SK-N-SH treated with all-trans-retinoic acid at 6 μM for 48 hours (cell line): Measurements from ENCODE around the gene MAST1.

Source experiments
- ARNTL ChIP-seq: fragments of 450-650 bp; formaldehyde crosslinking; IDR thresholded peaks from 2 replicates; pipeline ENCODE4 v1.5.0; 2020; ENCODE audit warnings: low read depth, mild to moderate bottlenecking, moderate library complexity, borderline replicate concordance
- ISL1 ChIP-seq: fragments of 250-450 bp; sonication (Bioruptor Pico); IDR thresholded peaks from 2 replicates; pipeline ENCODE4 v2.1.2; 2022; ENCODE audit warnings: mild to moderate bottlenecking, moderate library complexity
- TOX ChIP-seq: fragments of 250-450 bp; sonication (Bioruptor Pico); IDR thresholded peaks from 2 replicates; pipeline ENCODE4 v1.8.0; 2021; ENCODE audit warnings: mild to moderate bottlenecking, moderate library complexity, borderline replicate concordance
- ZNF565 ChIP-seq: fragments of 450-650 bp; formaldehyde crosslinking; conservative IDR thresholded peaks from 2 replicates; pipeline ENCODE4 v1.5.0; 2020; ENCODE audit warnings: low read depth, mild to moderate bottlenecking, moderate library complexity
- ZNF8 ChIP-seq: fragments of 450-650 bp; formaldehyde crosslinking; IDR thresholded peaks from 2 replicates; pipeline ENCODE4 v1.5.0; 2020; ENCODE audit warnings: mild to moderate bottlenecking, moderate library complexity
- TF ChIP-seq, protein P1 (sequence below): fragments of 250-450 bp; sonication (Bioruptor Pico); IDR thresholded peaks from 2 replicates; pipeline ENCODE4 v1.8.0; 2020; ENCODE audit warnings: mild to moderate bottlenecking, moderate library complexity, borderline replicate concordance
- TF ChIP-seq, protein P2 (sequence below): fragments of 250-450 bp; sonication (Bioruptor Pico); IDR thresholded peaks from 2 replicates; pipeline ENCODE4 v1.5.0; 2020; ENCODE audit warnings: mild to moderate bottlenecking, moderate library complexity

DNA sequence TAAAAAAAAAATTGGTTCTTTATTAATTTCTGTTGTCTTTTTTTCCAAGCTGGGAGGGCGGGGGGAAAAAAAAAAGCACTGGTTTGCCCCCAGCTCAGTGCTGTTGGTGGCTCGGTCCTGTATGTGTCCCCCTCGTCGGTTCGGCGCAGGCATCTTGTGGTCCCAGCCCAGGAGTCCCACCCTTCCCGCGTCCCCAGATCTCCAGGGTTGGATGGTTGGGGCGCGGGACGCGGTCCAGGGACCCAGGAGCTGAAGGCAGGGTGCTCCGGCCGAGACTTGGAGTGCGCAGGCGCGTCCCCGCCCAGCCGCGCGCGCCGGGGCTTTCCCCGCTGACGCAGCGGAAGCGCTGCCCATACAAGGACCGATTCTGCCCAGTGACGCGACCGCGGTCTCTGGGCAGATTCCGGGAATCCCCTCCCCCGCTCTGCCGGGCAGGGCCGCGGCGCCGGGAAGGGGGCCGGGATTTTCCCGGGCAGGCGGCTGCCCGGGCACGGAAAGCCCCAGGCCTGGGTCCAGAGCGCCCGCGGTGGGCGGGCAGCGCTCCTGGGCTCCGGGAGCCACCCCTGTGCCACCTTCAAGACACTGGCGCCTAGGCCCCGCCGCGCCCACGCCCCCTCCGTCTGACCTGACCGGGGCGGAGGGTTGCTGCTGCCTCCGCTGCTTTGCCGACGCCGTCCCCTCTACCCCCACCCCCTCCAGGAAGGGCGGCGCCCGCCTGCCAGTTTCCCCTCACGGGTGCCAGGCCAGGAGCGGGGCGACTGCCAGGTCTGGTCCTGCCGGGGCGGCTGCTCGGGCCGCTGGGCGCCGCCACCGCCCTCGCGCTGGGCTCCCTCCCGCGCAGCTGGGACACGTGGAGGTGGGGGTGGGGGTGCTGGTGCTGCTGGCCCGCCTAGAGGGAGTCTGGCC lies 44.8 kb upstream of the MAST1 start:
- TF ChIP-seq TOX (CRISPR knock-in tag) (peak; percentile 66), ARNTL (CRISPR knock-in tag) (0 out of 2 replicates have a peak, but pooled peaks have one; percentile 6), ISL1 (no peak), ZNF8 (CRISPR knock-in tag) (no peak), ZNF565 (peak; percentile 11; the same call in 1 of the 2 replicates)
- TF ChIP-seq, protein P1, sequence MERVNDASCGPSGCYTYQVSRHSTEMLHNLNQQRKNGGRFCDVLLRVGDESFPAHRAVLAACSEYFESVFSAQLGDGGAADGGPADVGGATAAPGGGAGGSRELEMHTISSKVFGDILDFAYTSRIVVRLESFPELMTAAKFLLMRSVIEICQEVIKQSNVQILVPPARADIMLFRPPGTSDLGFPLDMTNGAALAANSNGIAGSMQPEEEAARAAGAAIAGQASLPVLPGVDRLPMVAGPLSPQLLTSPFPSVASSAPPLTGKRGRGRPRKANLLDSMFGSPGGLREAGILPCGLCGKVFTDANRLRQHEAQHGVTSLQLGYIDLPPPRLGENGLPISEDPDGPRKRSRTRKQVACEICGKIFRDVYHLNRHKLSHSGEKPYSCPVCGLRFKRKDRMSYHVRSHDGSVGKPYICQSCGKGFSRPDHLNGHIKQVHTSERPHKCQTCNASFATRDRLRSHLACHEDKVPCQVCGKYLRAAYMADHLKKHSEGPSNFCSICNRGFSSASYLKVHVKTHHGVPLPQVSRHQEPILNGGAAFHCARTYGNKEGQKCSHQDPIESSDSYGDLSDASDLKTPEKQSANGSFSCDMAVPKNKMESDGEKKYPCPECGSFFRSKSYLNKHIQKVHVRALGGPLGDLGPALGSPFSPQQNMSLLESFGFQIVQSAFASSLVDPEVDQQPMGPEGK (CRISPR knock-in tag) = peak; percentile 89
- TF ChIP-seq, protein P2, sequence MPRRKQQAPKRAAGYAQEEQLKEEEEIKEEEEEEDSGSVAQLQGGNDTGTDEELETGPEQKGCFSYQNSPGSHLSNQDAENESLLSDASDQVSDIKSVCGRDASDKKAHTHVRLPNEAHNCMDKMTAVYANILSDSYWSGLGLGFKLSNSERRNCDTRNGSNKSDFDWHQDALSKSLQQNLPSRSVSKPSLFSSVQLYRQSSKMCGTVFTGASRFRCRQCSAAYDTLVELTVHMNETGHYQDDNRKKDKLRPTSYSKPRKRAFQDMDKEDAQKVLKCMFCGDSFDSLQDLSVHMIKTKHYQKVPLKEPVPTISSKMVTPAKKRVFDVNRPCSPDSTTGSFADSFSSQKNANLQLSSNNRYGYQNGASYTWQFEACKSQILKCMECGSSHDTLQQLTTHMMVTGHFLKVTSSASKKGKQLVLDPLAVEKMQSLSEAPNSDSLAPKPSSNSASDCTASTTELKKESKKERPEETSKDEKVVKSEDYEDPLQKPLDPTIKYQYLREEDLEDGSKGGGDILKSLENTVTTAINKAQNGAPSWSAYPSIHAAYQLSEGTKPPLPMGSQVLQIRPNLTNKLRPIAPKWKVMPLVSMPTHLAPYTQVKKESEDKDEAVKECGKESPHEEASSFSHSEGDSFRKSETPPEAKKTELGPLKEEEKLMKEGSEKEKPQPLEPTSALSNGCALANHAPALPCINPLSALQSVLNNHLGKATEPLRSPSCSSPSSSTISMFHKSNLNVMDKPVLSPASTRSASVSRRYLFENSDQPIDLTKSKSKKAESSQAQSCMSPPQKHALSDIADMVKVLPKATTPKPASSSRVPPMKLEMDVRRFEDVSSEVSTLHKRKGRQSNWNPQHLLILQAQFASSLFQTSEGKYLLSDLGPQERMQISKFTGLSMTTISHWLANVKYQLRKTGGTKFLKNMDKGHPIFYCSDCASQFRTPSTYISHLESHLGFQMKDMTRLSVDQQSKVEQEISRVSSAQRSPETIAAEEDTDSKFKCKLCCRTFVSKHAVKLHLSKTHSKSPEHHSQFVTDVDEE (CRISPR knock-in tag) = peak; percentile 54
